GM18909 (cell line): ENCODE measurements around the gene DDX6.
"Not testable (repeated sequence)": the region's sequence is repeated elsewhere in the genome, so short reads cannot be mapped to it uniquely, and the experiment has no call there.

Experiments used
- ATAC-seq: cut with Tn5 transposase; IDR thresholded peaks from one replicate; pipeline ENCODE4 v1.9.1; 2021; ENCODE audit warnings: mild to moderate bottlenecking; ENCODE audit not compliant: unreplicated experiment, poor library complexity

Gene DDX6

DNA sequence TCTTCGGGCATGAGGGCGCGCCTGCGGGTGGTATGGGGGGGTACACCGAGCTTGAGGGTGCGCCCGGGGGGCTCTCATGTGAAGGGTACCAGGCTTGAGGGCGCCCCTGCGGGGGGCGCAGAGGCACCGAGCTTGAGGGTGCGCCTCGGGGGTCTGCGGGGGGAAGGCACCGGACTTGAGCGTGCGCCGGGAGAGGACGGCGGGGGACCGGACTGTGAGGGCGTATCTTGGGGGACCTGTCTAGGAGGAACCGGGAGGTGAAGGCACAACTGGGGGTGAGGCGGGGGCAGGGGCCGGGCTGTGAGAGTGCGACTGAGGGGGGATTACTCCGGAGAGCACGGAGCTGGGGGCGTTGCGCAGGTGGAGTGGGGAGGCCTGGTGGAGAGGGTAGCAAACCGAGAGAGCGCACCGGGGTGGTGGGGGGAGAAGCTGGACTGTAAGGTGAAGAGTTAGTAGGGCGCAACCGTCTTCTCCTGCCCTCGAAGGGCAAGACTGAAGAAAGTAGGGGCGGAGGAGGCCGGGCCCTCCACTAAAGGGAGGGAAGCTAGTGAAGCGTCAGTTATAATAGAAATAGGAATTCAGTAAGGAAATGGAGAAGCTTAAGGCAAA is 1.1 kb upstream of the DDX6 start:
- no peak for ATAC-seq

DNA sequence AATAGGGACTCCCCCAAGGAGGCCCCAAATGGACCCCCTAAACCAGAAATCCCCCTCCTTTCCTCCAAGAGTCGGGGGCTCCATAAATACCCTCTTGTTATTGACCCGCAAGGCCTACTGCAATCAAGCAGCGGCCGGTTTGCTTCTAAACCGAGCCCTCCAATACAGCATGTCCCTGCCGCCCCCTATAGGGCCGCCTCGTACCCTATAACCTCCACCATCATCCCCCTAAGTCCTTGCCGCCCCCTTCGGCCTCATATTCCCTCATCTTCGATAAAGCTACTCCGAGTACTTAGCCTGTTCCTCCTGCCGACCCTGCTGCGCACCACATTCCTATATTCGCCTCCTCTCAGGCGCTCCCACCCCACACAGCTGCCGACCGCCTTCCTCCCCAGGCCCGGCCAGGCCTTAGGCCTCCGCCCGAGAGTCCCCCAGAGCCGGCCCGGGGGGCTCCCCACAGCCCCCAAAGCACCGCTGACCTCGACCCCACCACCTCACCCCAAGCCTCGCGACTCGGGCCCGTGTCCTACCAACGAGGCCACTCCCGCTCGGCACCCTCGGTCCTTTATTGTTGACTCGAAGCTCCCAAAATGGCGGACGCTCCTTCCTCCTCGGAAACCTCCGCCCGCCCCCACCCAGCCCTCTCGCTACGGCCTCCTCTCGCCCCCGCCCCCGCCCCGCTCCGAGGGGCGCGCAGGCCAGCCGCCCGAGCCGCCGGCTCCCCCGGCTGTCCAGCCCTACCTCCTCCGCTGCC is 430 bp downstream of the DDX6 start:
- ATAC-seq, result peak; percentile 36

DNA sequence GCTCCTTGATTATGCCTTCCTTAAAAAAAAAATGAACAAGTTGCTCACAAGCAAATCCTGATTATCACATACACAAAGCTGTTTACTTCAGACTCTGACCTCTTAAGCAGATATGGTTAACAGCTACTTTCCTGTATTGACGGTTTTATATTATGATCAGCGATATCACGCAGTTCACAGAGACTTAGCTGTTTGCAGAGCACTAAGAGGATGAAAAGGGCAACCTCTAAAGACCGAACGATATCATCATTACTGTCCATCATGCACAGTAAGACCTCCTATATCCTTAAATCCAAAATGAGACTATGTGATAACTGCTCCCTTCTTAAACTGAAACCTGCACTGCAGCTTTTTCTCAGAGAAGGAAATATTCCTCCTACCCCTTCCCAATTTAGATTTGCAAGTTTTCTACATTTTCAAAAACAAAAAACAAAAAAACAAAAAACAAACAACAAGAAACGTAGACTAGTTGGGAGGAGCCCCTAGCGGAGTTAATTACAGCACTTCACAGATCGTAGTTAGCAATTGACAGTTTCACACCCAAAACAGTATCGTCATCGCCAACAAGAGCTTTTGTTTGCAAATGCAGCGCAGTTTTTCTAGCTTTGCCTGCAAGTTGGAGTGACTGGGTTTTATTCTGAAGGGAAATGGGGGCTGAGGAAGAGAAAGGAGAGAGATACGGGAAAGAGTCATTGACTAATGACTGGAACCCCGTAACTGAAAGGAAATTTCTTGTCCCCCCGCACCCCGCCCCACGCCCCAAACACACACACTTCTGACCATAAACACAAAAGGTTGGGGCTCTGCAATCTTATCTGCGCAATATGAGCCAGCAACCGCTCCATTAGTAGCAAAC is 1.2 kb downstream of the DDX6 start:
- ATAC-seq, result no peak

DNA sequence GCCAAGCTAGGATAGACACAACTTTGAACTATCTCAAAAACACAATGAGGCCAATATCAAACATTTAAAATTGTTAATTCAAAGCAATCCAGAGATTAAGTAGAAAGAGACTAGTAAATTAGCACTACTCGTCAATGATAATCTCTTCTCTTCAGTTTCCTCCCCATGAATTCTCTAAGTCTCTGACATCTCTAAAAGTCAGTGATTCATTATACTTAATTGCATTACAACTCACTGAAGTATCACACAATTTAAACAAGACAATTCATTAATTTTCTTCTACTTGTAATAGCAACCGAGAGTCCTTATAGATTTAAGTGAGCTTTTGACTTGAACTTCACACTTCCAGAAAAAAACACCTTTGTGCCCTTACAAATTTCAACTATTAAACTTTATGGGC is 4.3 kb downstream of the DDX6 start:
- ATAC-seq, result no peak

DNA sequence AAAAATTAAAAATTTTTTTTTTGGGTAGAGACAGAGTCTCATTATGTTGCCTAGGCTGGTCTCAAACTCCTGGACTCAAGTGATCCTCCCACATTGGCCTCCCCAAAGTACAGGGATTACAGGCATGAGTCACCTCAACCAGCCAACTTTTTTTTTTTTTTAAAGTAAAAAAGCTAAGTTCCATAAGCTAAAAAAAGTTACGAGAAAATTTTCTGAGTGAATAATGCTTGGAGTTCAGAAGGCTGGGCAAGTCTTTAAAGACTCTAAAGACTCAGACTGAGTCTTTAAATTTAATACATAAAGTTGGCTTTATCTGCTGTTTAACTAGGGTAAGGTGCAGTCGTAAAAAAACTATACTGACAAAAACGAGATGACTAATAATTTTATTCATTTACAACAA is 5.6 kb downstream of the DDX6 start:
- ATAC-seq, result no peak

DNA sequence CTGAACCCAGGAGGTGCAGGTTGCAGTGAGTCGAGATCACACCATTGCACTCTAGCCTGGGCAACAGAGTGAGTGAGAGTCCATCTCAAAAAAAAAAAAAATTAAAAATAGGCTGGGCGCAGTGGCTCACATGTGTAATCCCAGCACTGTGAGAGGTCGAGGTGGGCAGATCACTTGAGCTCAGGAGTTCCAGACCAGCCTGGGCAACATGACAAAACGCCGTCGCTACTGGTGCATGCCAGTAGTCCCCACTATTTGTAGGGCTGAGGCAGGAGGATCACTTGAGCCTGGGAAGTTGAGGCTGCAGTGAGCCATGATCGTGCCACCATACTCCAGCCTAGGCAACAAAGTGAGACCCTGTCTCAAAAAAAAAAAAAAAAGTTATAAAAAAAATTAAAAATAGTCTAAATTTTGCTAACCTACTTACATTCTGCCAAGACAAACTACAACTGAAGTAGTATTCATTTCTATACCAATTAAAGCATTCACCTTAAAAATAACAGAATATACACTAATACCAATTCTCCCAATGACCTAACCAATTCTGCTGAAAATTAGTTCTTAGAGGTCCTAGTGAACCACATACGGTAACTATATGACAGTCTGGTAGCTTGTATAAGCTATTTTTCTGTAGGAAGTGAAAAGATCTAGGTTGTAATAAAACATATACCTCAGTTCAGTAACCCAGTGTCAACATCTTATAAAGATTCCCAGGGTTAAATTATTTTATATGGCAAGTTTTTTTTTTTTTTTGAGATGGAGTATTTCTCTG is 7.1 kb downstream of the DDX6 start:
- no peak for ATAC-seq

DNA sequence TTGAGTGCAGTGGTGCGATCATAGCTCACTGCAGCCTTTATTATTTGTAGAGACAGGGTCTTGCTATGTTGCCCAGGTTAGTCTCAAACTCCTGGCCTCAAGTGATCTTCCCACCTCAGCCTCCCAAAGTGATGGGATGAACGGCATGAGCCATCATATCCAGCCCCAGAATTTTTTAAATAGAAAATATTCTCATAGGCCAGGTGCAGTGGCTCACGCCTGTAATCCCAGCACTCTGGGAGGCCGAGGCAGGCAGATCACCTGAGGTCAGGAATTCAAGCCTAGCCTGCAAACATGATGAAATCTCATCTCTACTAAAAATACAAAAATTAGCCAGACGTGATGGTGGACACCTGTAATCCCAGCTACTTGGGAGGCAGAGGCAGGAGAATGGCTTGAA is 7.6 kb downstream of the DDX6 start:
- not testable (repeated sequence) for ATAC-seq

DNA sequence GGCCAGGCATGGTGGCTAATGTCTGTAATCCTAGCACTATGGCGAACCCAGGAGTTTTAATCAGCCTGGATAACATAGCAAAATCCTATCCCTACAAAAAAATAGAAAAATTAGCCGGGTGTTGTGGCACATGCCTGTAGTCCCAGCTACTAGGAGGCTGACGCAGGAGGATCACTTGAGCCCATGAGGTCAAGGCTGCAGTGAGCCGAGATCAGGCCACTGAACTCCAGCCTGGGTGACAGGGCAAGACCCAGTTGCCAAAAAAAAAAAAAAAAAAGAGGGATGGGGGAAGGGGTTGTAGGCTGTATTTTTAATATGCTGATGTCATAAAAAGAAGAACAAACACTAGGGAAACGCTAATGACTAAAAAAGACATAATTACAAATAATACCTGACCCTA is 12.1 kb downstream of the DDX6 start:
- ATAC-seq, result no peak

DNA sequence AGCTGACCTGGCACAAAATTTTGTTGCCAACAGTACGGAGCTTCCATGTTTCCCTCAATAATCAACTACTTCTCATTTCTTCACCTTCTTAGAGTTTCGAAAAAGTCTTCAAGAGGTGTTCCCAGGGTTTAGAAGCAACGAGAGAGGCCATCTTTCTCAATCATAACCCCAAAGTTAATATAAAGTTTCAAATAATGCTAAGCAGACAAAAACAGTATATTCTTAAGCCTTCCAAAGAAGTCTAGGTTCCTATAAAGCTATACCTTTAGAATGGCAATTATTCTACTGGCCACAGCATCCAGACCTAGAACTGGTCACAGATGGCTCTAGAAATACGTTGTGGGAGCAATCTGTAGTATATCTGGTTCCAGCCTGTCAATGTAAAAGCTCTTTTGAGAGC is 16.9 kb downstream of the DDX6 start:
- ATAC-seq, result no peak

DNA sequence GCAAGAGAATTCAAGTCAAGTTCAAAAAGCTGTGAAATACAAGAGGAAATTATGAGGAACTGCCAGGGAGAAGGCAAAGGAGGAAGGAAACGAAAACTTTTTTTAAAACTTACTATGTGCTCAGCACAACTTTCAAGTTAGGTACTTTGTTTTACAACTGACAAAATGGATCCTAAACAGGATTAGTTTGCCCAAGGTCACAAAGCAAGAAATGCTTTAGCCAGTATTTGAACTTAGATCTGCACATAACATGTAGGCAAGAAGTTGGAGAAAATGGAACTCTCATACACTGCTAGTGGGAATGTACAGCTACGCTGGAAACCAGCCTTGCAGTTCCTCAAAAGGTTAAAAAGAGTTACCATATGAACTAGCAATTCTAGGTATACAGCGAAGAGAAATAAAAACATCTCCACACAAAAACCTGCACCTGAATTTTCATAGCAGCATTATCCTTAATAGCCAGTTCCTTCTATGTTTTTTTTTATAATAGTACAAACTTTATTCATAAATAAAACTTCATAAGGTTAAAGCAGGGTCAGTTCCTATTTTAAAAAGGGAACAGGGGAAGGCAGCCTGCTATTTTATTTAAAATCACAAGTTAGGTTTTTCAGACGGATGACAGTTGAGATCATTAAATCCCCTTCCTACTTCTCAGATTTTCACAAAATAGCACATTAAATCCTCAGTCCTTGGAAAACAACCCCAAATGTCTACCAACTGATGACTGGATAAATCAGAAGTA is 19.2 kb downstream of the DDX6 start:
- ATAC-seq, result no peak

DNA sequence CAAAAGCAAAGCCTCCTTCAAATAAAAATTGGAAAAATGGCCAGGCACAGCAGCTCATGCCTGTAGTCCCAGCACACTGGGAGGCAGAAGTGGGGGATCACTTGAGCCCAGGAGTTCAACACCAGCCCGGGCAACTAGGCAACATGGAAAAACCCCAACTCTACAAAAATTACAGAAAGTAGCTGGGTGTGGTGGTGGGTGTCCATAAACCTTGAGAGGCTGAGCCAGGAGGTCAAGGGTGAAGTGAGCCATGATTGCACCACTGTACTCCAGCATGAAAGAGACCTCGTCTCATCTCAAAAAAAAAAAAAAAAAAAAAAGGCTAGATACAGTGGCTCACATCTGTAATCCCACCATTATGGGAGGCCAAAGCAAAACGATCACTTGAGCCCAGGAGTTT is 22.3 kb downstream of the DDX6 start:
- ATAC-seq, result no peak

DNA sequence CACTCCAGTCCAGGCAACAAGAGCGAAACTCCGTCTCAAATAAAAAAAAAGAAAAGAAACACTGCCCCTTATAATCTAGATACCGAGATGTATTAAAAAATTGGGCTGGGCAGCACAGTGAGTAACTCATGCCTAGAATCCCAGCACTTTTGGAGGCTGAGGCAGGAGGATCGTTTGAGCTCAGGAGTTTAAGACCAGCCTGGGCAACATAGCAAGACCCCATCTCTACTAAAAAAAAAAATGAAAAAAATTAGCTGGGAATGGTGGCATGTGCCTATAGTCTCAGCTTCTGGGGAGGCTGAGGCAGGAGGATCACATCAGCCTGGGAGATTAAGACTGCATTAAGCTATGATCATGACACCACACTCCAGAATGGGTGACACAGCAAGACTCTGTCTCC is 24.9 kb downstream of the DDX6 start:
- no peak for ATAC-seq

DNA sequence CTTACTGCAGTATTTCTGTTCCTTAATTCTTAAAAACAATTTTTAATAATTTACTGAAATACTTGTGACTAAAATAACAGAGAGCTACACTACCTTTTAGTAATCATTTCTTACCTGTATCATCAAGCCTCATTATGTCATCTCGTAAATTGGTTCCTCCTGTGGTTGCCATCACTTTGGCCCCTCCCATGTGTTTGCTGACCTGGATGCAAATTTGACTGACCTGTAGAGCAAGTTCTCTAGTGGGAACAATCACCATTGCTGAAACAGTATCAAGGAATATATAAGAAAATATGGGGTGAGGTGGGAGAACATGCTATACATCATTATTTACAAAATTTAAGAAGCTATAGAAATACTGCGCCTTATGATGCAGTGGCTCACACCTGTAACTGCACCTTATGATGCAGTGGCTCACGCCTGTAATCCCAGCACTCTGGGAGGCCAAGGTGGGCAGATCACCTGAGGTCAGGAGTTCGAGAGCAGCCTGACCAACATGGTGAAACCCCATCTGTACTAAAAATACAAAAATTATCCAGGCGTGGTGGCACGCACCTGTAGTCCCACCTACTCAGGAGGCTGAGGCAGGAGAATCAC is 25.8 kb downstream of the DDX6 start:
- ATAC-seq, result not testable (repeated sequence)

DNA sequence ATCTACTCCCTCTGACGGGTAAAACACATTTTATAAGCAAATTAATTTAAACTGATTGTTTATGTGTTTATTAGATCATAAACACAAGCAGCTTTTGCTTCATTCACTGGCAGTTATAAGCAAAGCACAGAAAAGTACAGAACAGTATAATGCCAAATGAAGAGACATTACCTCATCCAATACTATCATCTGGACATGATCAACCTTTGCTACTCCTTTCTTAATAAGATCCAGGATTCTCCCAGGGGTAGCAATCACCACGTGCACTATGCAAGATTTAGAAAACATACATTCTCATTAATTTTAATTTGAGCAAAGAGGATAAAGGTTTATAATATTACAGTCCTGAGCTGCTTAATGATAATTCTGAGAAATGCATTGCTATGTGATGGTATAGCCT is 27.9 kb downstream of the DDX6 start:
- ATAC-seq, result no peak

DNA sequence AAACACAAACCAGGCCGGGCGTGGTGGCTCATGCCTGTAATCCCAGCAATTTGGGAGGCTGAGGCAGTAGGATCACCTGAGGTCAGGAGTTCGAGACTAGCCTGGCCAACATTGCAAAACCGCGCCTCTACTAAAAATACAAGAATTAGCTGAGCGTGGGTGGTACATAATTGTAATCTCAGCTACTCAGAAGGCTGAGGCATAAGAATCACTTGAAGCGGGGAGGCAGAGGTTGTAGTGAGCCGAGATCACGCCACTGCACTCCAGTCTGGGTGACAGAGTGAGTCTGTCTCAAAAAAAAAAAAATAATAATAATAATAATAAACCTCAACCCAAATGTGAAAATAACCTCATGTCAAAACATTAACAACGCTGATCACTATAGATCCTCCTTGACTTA is 29.0 kb downstream of the DDX6 start:
- not testable (repeated sequence) for ATAC-seq

DNA sequence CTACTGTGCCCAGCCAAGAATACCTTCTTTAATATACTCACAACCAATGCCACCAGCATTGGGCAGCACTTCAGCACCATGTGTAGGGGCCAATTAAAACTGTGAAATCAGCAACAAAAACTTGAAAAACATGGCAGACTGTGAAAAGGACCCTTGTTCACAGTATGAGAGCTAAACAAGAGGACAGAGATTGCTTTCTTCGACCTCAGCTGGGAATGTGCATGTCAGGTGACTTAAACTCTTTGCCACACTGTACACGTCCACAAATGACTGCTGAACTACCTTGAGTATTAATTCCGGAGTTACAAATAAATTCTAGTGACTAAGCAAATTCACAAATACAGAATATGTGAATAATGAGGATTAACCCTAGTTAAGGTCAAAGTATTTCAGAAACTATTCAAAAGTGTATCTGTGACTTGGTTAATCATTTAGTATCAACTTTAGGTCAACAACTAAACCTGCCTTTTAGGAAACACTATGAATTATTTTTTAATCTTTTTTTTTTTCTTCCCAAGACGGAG is 33.0 kb downstream of the DDX6 start:
- ATAC-seq, result no peak

DNA sequence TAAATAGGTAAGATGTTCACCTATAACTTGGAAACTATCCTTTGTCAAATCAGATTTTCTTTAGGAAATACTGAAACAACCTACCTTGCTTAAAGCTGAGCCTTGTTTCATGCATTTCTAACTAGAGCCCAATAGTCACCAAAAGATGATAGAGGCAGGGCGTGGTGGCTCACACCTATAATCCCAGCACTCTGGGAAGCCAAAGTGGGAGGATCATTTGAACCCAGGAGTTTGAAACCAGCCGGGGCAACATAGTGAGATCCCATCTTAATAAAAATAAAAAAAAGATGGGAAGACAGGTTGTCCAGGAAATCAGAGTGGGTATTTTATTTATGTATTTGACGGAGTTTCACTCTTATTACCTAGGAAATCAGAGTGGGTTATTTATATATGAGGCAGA is 38.3 kb downstream of the DDX6 start:
- no peak for ATAC-seq

DNA sequence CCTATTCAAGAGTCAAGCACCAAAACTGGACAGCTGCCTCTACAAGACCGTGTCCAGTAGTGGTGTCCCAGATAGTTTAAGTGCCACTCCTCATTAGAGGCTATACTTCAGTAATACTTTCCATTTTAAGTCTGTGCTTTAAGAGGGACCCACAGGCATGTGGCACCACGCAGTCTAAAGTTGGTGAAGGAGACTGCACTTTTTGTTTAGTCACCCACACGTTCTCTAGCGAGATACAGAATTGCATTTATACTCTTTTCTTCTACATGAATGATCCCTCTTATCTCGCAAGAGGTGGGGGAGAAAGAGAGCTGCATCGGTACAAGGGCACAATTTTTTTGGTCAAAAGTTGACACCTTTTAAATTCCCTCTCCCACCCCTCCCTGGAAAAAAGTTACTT is 41.5 kb downstream of the DDX6 start:
- ATAC-seq, result no peak

DNA sequence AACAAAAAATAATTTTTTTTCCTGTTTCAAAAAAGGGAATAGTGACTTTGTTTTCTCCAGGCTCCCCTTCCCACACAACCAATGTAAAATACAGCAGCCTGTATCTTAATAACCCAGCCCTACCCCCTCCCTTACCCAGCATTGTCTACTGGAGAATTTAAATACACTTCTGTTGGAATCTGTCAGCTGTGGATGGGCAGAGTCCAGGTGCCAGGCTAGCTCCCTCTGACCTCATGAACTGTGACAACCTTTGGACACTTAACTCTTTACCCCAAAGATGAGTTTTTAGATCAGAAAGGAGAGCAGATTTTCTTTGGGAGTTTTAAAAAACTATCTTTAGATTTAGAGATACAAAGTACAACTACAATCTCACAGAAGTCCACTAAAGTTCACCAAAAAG is 42.9 kb downstream of the DDX6 start:
- no peak for ATAC-seq
